Neural progenitor cell (in vitro differentiated cells): ENCODE data around the gene TMEM223. TPM values are rescaled to one million over a fixed set of nuclear protein-coding genes. Genes with fewer than 3 reads are reported as not detected.

Experiments used
- DNase-seq: peaks from one replicate; pipeline ENCODE4 v3.0.0-alpha.2; 2016; ENCODE audit warnings: low spot score
- H2AFZ ChIP-seq: fragments of 200-600 bp; sonication (generic); replicated peaks from 2 replicates; pipeline ENCODE4 v1.6.1; 2016; ENCODE audit warnings: antibody characterized with exemption
- H3F3A ChIP-seq: fragments of 200-600 bp; sonication (generic); 2 replicates; pipeline ENCODE4 v1.6.1; 2016; ENCODE audit warnings: antibody characterized with exemption, low read depth
- H3K27ac ChIP-seq: fragments of 200-600 bp; sonication (generic); 2 replicates; pipeline ENCODE4 v1.5.1; 2016; ENCODE audit warnings: mild to moderate bottlenecking
- H3K27me3 ChIP-seq: fragments of 200-600 bp; sonication (generic); 2 replicates; pipeline ENCODE4 v1.6.1; 2016; ENCODE audit warnings: mild to moderate bottlenecking, moderate library complexity
- H3K36me3 ChIP-seq: fragments of 200-600 bp; sonication (generic); 2 replicates; pipeline ENCODE4 v1.5.1; 2016
- H3K4me1 ChIP-seq: fragments of 200-600 bp; sonication (generic); 2 replicates; pipeline ENCODE4 v1.6.1; 2016; ENCODE audit warnings: mixed run types
- H3K4me2 ChIP-seq: fragments of 200-600 bp; sonication (generic); 2 replicates; pipeline ENCODE4 v1.6.1; 2016
- H3K4me3 ChIP-seq: fragments of 200-600 bp; sonication (generic); 2 replicates; pipeline ENCODE4 v1.5.1; 2016
- H3K79me2 ChIP-seq: fragments of 200-600 bp; sonication (generic); 2 replicates; pipeline ENCODE4 v1.6.1; 2016; ENCODE audit warnings: low read depth
- H3K9ac ChIP-seq: fragments of 200-600 bp; sonication (generic); 2 replicates; pipeline ENCODE4 v1.6.1; 2016
- H3K9me3 ChIP-seq: fragments of 200-600 bp; sonication (generic); 2 replicates; pipeline ENCODE4 v1.5.1; 2016; ENCODE audit warnings: low read depth
- H4K20me1 ChIP-seq: fragments of 200-600 bp; sonication (generic); 2 replicates; pipeline ENCODE4 v1.6.1; 2016; ENCODE audit warnings: low read depth
- H3K27ac Mint-ChIP-seq: 3 replicates; pipeline ENCODE4 v1.8.0; 2021; ENCODE audit warnings: mixed read lengths
- H3K27me3 Mint-ChIP-seq: 2 replicates; pipeline ENCODE4 v1.8.0; 2022; ENCODE audit warnings: low read depth, mild to moderate bottlenecking, inconsistent platforms, moderate library complexity, mixed read lengths; ENCODE audit not compliant: insufficient read depth
- H3K36me3 Mint-ChIP-seq: 3 replicates; pipeline ENCODE4 v1.8.0; 2021; ENCODE audit warnings: mixed read lengths
- H3K4me1 Mint-ChIP-seq: 3 replicates; pipeline ENCODE4 v1.8.0; 2021; ENCODE audit warnings: mixed read lengths
- H3K4me3 Mint-ChIP-seq: 3 replicates; pipeline ENCODE4 v1.8.0; 2021; ENCODE audit warnings: mild to moderate bottlenecking, moderate library complexity, mixed read lengths
- H3K9me3 Mint-ChIP-seq: 3 replicates; pipeline ENCODE4 v1.8.0; 2020; ENCODE audit warnings: mixed read lengths
- CTCF ChIP-seq: fragments of 200-600 bp; sonication (generic); IDR thresholded peaks from 2 replicates; pipeline ENCODE4 v1.5.1; 2017; ENCODE audit warnings: antibody characterized with exemption, mild to moderate bottlenecking
- EZH2 ChIP-seq: fragments of 200-600 bp; sonication (generic); IDR thresholded peaks from 2 replicates; pipeline ENCODE4 v1.6.1; 2017; ENCODE audit warnings: antibody characterized with exemption, mild to moderate bottlenecking, moderate library complexity
- EZH2phosphoT487 ChIP-seq: fragments of 200-600 bp; sonication (generic); IDR thresholded peaks from 2 replicates; pipeline ENCODE4 v1.6.1; 2017; ENCODE audit warnings: antibody characterized with exemption
- total RNA-seq: library from RNA; depleted of rRNA; stranded (reverse); fragments of >200 nt; gene quantifications from 2 replicates; pipeline ENCODE4 v1.2.3, GENCODE V29; 2015; ENCODE audit warnings: low replicate concordance

TMEM223 gene
- total RNA-seq, 1 donor from 2014 or later = 9.9 TPM

GRCh38 chr11:62805961-62806441 lies 14.2 kb upstream of the TMEM223 start:
- Histone ChIP-seq H3K4me1 (peaks cover 10% of the 10 kb centered on the region), H4K20me1 (peaks cover 15% of the 10 kb centered on the region), H3K9ac (peak overlapping the region; percentile 18), H2AFZ (peak overlapping the region; percentile 67), H3F3A (peaks cover 16% of the 10 kb centered on the region), H3K4me3 (peak overlapping the region; percentile 83), H3K4me2 (peak overlapping the region; percentile 82), H3K27ac (no peak overlapping the region), H3K36me3 (no peaks in the 10 kb centered on the region), H3K9me3 (no peaks in the 10 kb centered on the region), H3K79me2 (peaks cover 20% of the 10 kb centered on the region), H3K27me3 (no peaks in the 10 kb centered on the region)
- Mint-ChIP-seq H3K36me3 (peaks cover 21% of the 10 kb centered on the region), H3K27ac (peak overlapping the region; percentile 25), H3K9me3 (no peaks in the 10 kb centered on the region), H3K4me1 (peaks cover 26% of the 10 kb centered on the region), H3K4me3 (peak overlapping the region; percentile 100), H3K27me3 (peaks cover 5% of the 10 kb centered on the region)
- DNase-seq = peak; percentile 60
- no peak for TF ChIP-seq EZH2
- TF ChIP-seq CTCF = no peak
- TF ChIP-seq EZH2phosphoT487 = no peak

- Mint-ChIP-seq H3K36me3 (peaks cover 24% of the 10 kb centered on the region), H3K27me3 (peaks cover 8% of the 10 kb centered on the region), H3K4me3 (peak within 1 kb of the TSS; percentile 100), H3K27ac (peak within 1 kb of the TSS; percentile 99), H3K9me3 (no peaks in the 10 kb centered on the region), H3K4me1 (peaks cover 26% of the 10 kb centered on the region)
- Histone ChIP-seq H3K9me3 (no peaks in the 10 kb centered on the region), H3K36me3 (no peaks in the 10 kb centered on the region), H3K4me1 (peaks cover 10% of the 10 kb centered on the region), H3K4me3 (peak within 1 kb of the TSS; percentile 83), H4K20me1 (peaks cover 15% of the 10 kb centered on the region), H3F3A (peaks cover 16% of the 10 kb centered on the region), H3K79me2 (peaks cover 20% of the 10 kb centered on the region), H3K27ac (no peak within 1 kb of the TSS), H3K27me3 (no peaks in the 10 kb centered on the region), H2AFZ (peak within 1 kb of the TSS; percentile 67), H3K4me2 (peak within 1 kb of the TSS; percentile 89), H3K9ac (peak within 1 kb of the TSS; percentile 76)
- peak; percentile 98 for DNase-seq
- TF ChIP-seq CTCF = peak; percentile 23
- no peak for TF ChIP-seq EZH2phosphoT487
Measured at GRCh38 chr11:62805076-62805892, 13.5 kb upstream of the TMEM223 start, which contains the start of gene NXF1. Gene NXF1 (minus strand): TSS chr11:62805440. CDS start chr11:62805356, 84 bp downstream.

GRCh38 chr11:62804310-62805075 lies 12.7 kb upstream of the TMEM223 start:
- H2AFZ ChIP-seq = no peak overlapping the region
- peaks cover 29% of the 10 kb centered on the region for H3K36me3 Mint-ChIP-seq

More at GRCh38 chr11:62804310-62805075, 12.7 kb upstream of the TMEM223 start:
- DNase-seq = no peak
- Histone ChIP-seq H3F3A (peaks cover 16% of the 10 kb centered on the region), H3K4me3 (peak overlapping the region; percentile 83), H3K9ac (peak overlapping the region; percentile 76), H3K79me2 (peaks cover 20% of the 10 kb centered on the region), H4K20me1 (peaks cover 15% of the 10 kb centered on the region), H3K4me1 (peaks cover 10% of the 10 kb centered on the region), H3K27ac (no peak overlapping the region), H3K9me3 (no peaks in the 10 kb centered on the region), H3K27me3 (no peaks in the 10 kb centered on the region), H3K36me3 (no peaks in the 10 kb centered on the region), H3K4me2 (peak overlapping the region; percentile 89)
- peak overlapping the region; percentile 100 for H3K4me3 Mint-ChIP-seq
- TF ChIP-seq CTCF = no peak
- no peak for TF ChIP-seq EZH2phosphoT487
- H3K27ac Mint-ChIP-seq = peak overlapping the region; percentile 27
- H3K4me1 Mint-ChIP-seq = peaks cover 26% of the 10 kb centered on the region
- H3K9me3 Mint-ChIP-seq = no peaks in the 10 kb centered on the region
- peaks cover 8% of the 10 kb centered on the region for H3K27me3 Mint-ChIP-seq
